Astrocyte (in vitro differentiated cells and primary cell): Measurements from ENCODE around the gene AP5S1. TPM values are rescaled to one million over a fixed set of nuclear protein-coding genes. Genes with fewer than 3 reads are reported as not detected.
"Not testable (repeated sequence)": the region's sequence is repeated elsewhere in the genome, so short reads cannot be mapped to it uniquely, and the experiment has no call there.

Source experiments
- DNase-seq: peaks from one replicate; pipeline ENCODE4 v3.0.0-alpha.2; 2010; ENCODE audit warnings: low read depth
- FAIRE-seq: peaks from 2 replicates; lab custom pipeline; 2011; peaks lifted over from hg19 to GRCh38; lab: Jason Lieb, UNC
- H2AFZ ChIP-seq: 2 replicates; pipeline ENCODE4 v1.6.0; 2012; ENCODE audit warnings: low read depth, low read length, inconsistent platforms
- H3K27ac ChIP-seq: 2 replicates; pipeline ENCODE4 v1.5.1; 2011; ENCODE audit warnings: low read depth, low read length, inconsistent platforms
- H3K27me3 ChIP-seq: 2 replicates; pipeline ENCODE4 v1.6.0; 2011; ENCODE audit warnings: low read length, inconsistent platforms; ENCODE audit not compliant: insufficient read depth
- H3K36me3 ChIP-seq: 2 replicates; pipeline ENCODE4 v1.5.1; 2011; ENCODE audit warnings: low read length, inconsistent platforms; ENCODE audit not compliant: insufficient read depth
- H3K4me1 ChIP-seq: 2 replicates; pipeline ENCODE4 v1.5.1; 2011; ENCODE audit warnings: low read length, inconsistent platforms; ENCODE audit not compliant: insufficient read depth
- H3K4me2 ChIP-seq: 2 replicates; pipeline ENCODE4 v1.6.0; 2012; ENCODE audit warnings: low read length, inconsistent platforms
- H3K4me3 ChIP-seq: 2 replicates; pipeline ENCODE4 v1.5.1; 2011; ENCODE audit warnings: low read depth, mild to moderate bottlenecking, low read length, inconsistent platforms; ENCODE audit not compliant: insufficient read depth
- H3K79me2 ChIP-seq: 2 replicates; pipeline ENCODE4 v1.6.0; 2012; ENCODE audit warnings: mild to moderate bottlenecking, low read length, inconsistent platforms; ENCODE audit not compliant: insufficient read depth
- H3K9ac ChIP-seq: 2 replicates; pipeline ENCODE4 v1.6.0; 2012; ENCODE audit warnings: mild to moderate bottlenecking, low read length, inconsistent platforms
- H3K9me3 ChIP-seq: 2 replicates; pipeline ENCODE4 v1.5.1; 2012; ENCODE audit warnings: low read depth, mild to moderate bottlenecking, low read length, inconsistent platforms; ENCODE audit not compliant: insufficient read depth
- H4K20me1 ChIP-seq: 2 replicates; pipeline ENCODE4 v1.6.0; 2012; ENCODE audit warnings: low read length, inconsistent platforms; ENCODE audit not compliant: insufficient read depth
- H3K27ac Mint-ChIP-seq: one replicate; pipeline ENCODE4 v1.8.0; 2021; ENCODE audit warnings: mild to moderate bottlenecking, mixed read lengths; ENCODE audit not compliant: unreplicated experiment
- H3K27me3 Mint-ChIP-seq: one replicate; pipeline ENCODE4 v1.8.0; 2021; ENCODE audit warnings: low read depth, mixed read lengths; ENCODE audit not compliant: unreplicated experiment
- H3K36me3 Mint-ChIP-seq: one replicate; pipeline ENCODE4 v1.8.0; 2021; ENCODE audit warnings: low read depth, mixed read lengths; ENCODE audit not compliant: unreplicated experiment
- H3K4me1 Mint-ChIP-seq: one replicate; pipeline ENCODE4 v1.8.0; 2021; ENCODE audit warnings: low read depth, mixed read lengths; ENCODE audit not compliant: unreplicated experiment
- H3K4me3 Mint-ChIP-seq: one replicate; pipeline ENCODE4 v1.8.0; 2021; ENCODE audit warnings: mild to moderate bottlenecking, moderate library complexity, mixed read lengths; ENCODE audit not compliant: unreplicated experiment
- H3K9me3 Mint-ChIP-seq: one replicate; pipeline ENCODE4 v1.8.0; 2021; ENCODE audit warnings: mild to moderate bottlenecking, mixed read lengths; ENCODE audit not compliant: unreplicated experiment
- EZH2 ChIP-seq: IDR thresholded peaks from 2 replicates; pipeline ENCODE4 v1.6.1; 2012; ENCODE audit warnings: mild to moderate bottlenecking, low read length, inconsistent platforms; ENCODE audit not compliant: insufficient read depth
- total RNA-seq: library from RNA; stranded (reverse); gene quantifications from 2 replicates; pipeline ENCODE4 v1.2.1, GENCODE V29; 2021
- TF ChIP-seq, protein P1 (sequence below): IDR thresholded peaks from 2 replicates; pipeline ENCODE4 v1.5.1; 2011; ENCODE audit warnings: low read depth, mild to moderate bottlenecking, inconsistent platforms, low read length, moderate library complexity; ENCODE audit not compliant: insufficient read depth

AP5S1 gene
- total RNA-seq, 1 donor from 2014 or later = 12.6 TPM

DNA sequence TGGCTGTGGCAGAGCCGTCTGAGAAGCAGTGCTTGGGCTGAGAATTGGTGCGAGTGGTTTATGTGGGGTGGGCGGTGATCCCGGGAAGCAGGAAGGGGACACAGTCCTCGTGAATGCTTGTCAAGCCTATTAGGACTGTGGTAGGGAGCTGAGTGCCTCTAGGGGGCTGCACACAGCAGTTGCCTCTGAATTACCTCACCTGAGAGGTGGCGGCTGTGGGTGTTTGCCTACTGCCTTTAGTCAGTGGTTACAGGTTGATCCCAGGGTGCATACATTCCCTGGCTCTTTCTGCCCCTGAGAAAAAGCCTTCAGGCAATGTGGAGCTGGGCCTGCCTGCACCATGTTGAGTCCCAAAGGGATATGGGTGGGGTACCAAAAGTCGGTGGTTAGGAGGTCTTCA lies 5.2 kb downstream of the AP5S1 start:
- TF ChIP-seq EZH2 = no peak
- TF ChIP-seq, protein P1, sequence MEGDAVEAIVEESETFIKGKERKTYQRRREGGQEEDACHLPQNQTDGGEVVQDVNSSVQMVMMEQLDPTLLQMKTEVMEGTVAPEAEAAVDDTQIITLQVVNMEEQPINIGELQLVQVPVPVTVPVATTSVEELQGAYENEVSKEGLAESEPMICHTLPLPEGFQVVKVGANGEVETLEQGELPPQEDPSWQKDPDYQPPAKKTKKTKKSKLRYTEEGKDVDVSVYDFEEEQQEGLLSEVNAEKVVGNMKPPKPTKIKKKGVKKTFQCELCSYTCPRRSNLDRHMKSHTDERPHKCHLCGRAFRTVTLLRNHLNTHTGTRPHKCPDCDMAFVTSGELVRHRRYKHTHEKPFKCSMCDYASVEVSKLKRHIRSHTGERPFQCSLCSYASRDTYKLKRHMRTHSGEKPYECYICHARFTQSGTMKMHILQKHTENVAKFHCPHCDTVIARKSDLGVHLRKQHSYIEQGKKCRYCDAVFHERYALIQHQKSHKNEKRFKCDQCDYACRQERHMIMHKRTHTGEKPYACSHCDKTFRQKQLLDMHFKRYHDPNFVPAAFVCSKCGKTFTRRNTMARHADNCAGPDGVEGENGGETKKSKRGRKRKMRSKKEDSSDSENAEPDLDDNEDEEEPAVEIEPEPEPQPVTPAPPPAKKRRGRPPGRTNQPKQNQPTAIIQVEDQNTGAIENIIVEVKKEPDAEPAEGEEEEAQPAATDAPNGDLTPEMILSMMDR = no peak
- H3K36me3 ChIP-seq = peaks cover 11% of the 10 kb centered on the region
- peaks cover 7% of the 10 kb centered on the region for H3K4me1 ChIP-seq
- no peak overlapping the region for H3K4me3 ChIP-seq
- no peak overlapping the region for H2AFZ ChIP-seq
- no peaks in the 10 kb centered on the region for H4K20me1 ChIP-seq
- H3K9me3 Mint-ChIP-seq = no peaks in the 10 kb centered on the region
- no peak for FAIRE-seq
- H3K27me3 Mint-ChIP-seq = no peaks in the 10 kb centered on the region
- no peak overlapping the region for H3K9ac ChIP-seq
- H3K4me1 Mint-ChIP-seq = peaks cover 4% of the 10 kb centered on the region
- H3K27ac ChIP-seq = no peak overlapping the region
- H3K36me3 Mint-ChIP-seq = peaks cover 10% of the 10 kb centered on the region
- H3K79me2 ChIP-seq = peaks cover 15% of the 10 kb centered on the region
- no peak overlapping the region for H3K4me3 Mint-ChIP-seq
- no peaks in the 10 kb centered on the region for H3K27me3 ChIP-seq
- no peak overlapping the region for H3K27ac Mint-ChIP-seq
- DNase-seq = no peak
- H3K9me3 ChIP-seq = no peaks in the 10 kb centered on the region
- no peak overlapping the region for H3K4me2 ChIP-seq

DNA sequence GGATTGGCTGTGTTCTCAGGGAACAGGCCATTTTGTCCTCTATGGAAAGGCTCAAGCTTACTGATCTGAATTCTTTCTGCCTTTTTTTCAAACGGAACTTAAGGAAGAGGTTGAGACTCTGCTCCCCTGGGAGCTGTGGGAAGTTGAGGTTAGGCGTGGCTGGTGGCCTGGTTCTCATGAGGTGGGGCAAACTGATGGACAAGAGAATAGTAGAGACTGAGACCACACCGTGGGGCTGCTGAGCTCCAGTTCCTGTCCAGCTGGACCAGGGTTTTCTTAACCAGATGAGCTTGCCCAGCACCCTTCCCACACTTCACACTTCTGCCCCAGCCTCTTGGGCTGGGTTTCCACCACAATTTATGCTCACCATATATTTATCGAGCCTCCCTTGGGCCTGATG lies 6.1 kb downstream of the AP5S1 start:
- Histone ChIP-seq H3K4me2 (no peak overlapping the region), H3K9ac (no peak overlapping the region), H3K27ac (no peak overlapping the region), H3K9me3 (no peaks in the 10 kb centered on the region), H4K20me1 (no peaks in the 10 kb centered on the region), H3K4me1 (peaks cover 2% of the 10 kb centered on the region), H2AFZ (no peak overlapping the region), H3K36me3 (peaks cover 11% of the 10 kb centered on the region), H3K79me2 (peaks cover 7% of the 10 kb centered on the region), H3K4me3 (no peak overlapping the region), H3K27me3 (no peaks in the 10 kb centered on the region)
- H3K4me1 Mint-ChIP-seq = peaks cover 4% of the 10 kb centered on the region
- FAIRE-seq (no peak), DNase-seq (no peak)
- no peak for TF ChIP-seq EZH2
- TF ChIP-seq, protein P1 = no peak
- H3K27me3 Mint-ChIP-seq = no peaks in the 10 kb centered on the region
- no peak overlapping the region for H3K4me3 Mint-ChIP-seq
- H3K36me3 Mint-ChIP-seq = peaks cover 10% of the 10 kb centered on the region
- no peak overlapping the region for H3K27ac Mint-ChIP-seq
- no peaks in the 10 kb centered on the region for H3K9me3 Mint-ChIP-seq

DNA sequence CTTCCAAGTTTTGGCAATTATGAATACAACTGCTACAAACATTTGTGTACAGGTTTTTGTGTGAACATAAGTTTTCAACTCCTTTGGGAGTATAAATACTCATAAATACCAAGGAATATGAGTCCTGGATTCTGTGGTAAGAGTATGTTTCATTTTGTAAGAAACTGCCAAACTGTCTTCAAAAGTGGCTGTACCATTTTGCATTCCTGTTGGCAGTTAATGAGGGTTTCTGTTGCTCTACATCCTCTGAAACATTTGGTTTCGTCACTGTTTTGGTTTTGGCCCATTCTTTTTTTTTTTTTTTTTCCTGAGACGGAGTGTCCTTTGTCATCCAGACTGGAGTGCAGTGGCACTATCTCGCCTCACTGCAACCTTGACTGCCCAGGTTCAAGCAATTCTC lies 8.5 kb downstream of the AP5S1 start:
- no peaks in the 10 kb centered on the region for H3K9me3 Mint-ChIP-seq
- no peaks in the 10 kb centered on the region for H3K4me1 Mint-ChIP-seq
- Histone ChIP-seq H2AFZ (no peak overlapping the region), H3K79me2 (no peaks in the 10 kb centered on the region), H3K4me1 (no peaks in the 10 kb centered on the region), H3K9ac (no peak overlapping the region), H3K27me3 (no peaks in the 10 kb centered on the region), H3K27ac (no peak overlapping the region), H3K4me2 (no peak overlapping the region), H3K36me3 (peaks cover 2% of the 10 kb centered on the region), H4K20me1 (no peaks in the 10 kb centered on the region), H3K9me3 (no peaks in the 10 kb centered on the region), H3K4me3 (no peak overlapping the region)
- FAIRE-seq (no peak), DNase-seq (no peak)
- H3K4me3 Mint-ChIP-seq = no peak overlapping the region
- TF ChIP-seq, protein P1 = no peak
- no peak for TF ChIP-seq EZH2
- H3K36me3 Mint-ChIP-seq = peaks cover 10% of the 10 kb centered on the region
- no peaks in the 10 kb centered on the region for H3K27me3 Mint-ChIP-seq
- no peak overlapping the region for H3K27ac Mint-ChIP-seq

DNA sequence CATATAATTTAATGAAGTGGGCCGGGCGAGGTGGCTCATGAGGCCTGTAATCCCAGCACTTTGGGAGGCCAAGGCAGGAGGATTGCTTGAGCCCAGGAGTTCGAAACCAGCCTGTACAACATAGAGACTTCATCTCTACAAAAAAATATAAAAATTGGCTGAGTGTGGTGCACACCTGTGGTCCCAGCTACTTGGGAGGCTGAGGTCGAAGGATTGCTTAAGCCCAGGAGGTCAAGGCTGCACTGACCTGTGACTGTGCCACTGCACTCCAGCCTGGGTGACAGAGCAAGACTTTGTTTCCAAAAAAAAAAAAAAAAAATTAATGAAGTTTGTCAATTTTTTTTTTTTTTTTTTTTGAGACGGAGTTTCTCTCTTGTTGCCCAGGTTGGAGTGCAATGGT lies 9.5 kb downstream of the AP5S1 start:
- H3K9me3 Mint-ChIP-seq, H2AFZ ChIP-seq, H3K27me3 Mint-ChIP-seq, DNase-seq, H3K27ac ChIP-seq, H3K9ac ChIP-seq, H3K4me1 Mint-ChIP-seq, FAIRE-seq, H3K27me3 ChIP-seq, H3K36me3 Mint-ChIP-seq, H3K4me3 Mint-ChIP-seq, H3K9me3 ChIP-seq, H4K20me1 ChIP-seq, H3K36me3 ChIP-seq, H3K79me2 ChIP-seq, H3K4me3 ChIP-seq, H3K4me1 ChIP-seq, H3K27ac Mint-ChIP-seq, H3K4me2 ChIP-seq: not testable (repeated sequence)
